HepG2 (cell line): ENCODE results near the gene TANGO2. TPM values are rescaled to one million over a fixed set of nuclear protein-coding genes. Genes with fewer than 3 reads are reported as not detected.
A peak's percentile ranks its signal among the peaks of the same experiment; 100 is the strongest.

Experiments used
- CBX2 ChIP-seq, 2 experiments: fragments of 200-600 bp in 1 of 2; sonication (generic); formaldehyde crosslinking in 1 of 2; IDR thresholded peaks; 2 replicates each; pipeline versions ENCODE4 v1.7.0 to v1.8.1; 2018 to 2022; ENCODE audit warnings: low read depth in 2 of 2, low read length in 1 of 2, mild to moderate bottlenecking in 1 of 2, missing genetic modification reagents in 1 of 2
- KDM6A ChIP-seq: IDR thresholded peaks from 2 replicates; pipeline ENCODE4 v1.6.1; 2016; ENCODE audit warnings: low read depth
- NR1H2 ChIP-seq: sonication (generic); formaldehyde crosslinking; IDR thresholded peaks from 2 replicates; pipeline ENCODE4 v1.8.1; 2022; ENCODE audit warnings: low read depth, missing genetic modification reagents, borderline replicate concordance
- RBFOX2 ChIP-seq: fragments of 200-400 bp; formaldehyde crosslinking; IDR thresholded peaks from 2 replicates; pipeline ENCODE4 v1.6.1; 2017; ENCODE audit warnings: low read depth, mild to moderate bottlenecking, low read length
- SOX5 ChIP-seq: IDR thresholded peaks from 2 replicates; pipeline ENCODE4 v1.6.1; 2016; ENCODE audit warnings: borderline replicate concordance
- SPEN ChIP-seq: sonication (generic); formaldehyde crosslinking; IDR thresholded peaks from 2 replicates; pipeline ENCODE4 v1.5.1; 2020; ENCODE audit warnings: low read depth, mild to moderate bottlenecking, missing genetic modification reagents
- TFDP1 ChIP-seq: IDR thresholded peaks from 2 replicates; pipeline ENCODE4 v1.6.1; 2016; ENCODE audit warnings: missing compliant biosample characterization, missing genetic modification reagents, borderline replicate concordance
- THAP9 ChIP-seq: sonication (generic); formaldehyde crosslinking; IDR thresholded peaks from 2 replicates; pipeline ENCODE4; 2020; ENCODE audit warnings: missing genetic modification reagents, mild to moderate bottlenecking, borderline replicate concordance
- ZFP41 ChIP-seq: sonication (generic); formaldehyde crosslinking; IDR thresholded peaks from 2 replicates; pipeline ENCODE4 v1.4.0; 2020; ENCODE audit warnings: mild to moderate bottlenecking, missing genetic modification reagents, borderline replicate concordance
- ZFP91 ChIP-seq: sonication (generic); formaldehyde crosslinking; IDR thresholded peaks from 2 replicates; pipeline ENCODE4 v1.9.0; 2022; ENCODE audit warnings: missing genetic modification reagents, mild to moderate bottlenecking, borderline replicate concordance
- ZNF326 ChIP-seq: sonication (generic); formaldehyde crosslinking; IDR thresholded peaks from 2 replicates; pipeline ENCODE4 v1.4.0; 2020; ENCODE audit warnings: missing genetic modification reagents, borderline replicate concordance
- ZNF570 ChIP-seq: sonication (generic); formaldehyde crosslinking; IDR thresholded peaks from 2 replicates; pipeline ENCODE4 v1.4.0; 2020; ENCODE audit warnings: mild to moderate bottlenecking, missing genetic modification reagents, borderline replicate concordance
- ZNF724P ChIP-seq: sonication (generic); formaldehyde crosslinking; IDR thresholded peaks from 2 replicates; pipeline ENCODE4 v1.8.0; 2022; ENCODE audit warnings: missing genetic modification reagents, borderline replicate concordance
- polyA plus RNA-seq, 8 experiments: library from polyadenylated mRNA; depleted of rRNA in 3 of 8; stranded (reverse) in 7 of 8; unstranded in 1 of 8; fragments of >200 nt; fragmentation: Illumina TruSeq in 4 of 8; extraction: Trizol in 4 of 8; gene quantifications; 2 replicates each; pipeline versions ENCODE4 v1.2.1 to v1.2.3, GENCODE V29; 2011 to 2016; ENCODE audit warnings: low read depth in 4 of 8, missing spikeins in 1 of 8, mixed read lengths in 1 of 8; ENCODE audit not compliant: insufficient read depth in 1 of 8
- total RNA-seq, 5 experiments: library from RNA; depleted of rRNA; stranded (reverse); fragments of >200 nt; fragmentation: Illumina TruSeq; extraction: Trizol; gene quantifications; 2 replicates each; pipeline ENCODE4 v1.2.3, GENCODE V29; 2016; ENCODE audit warnings: low read depth in 1 of 5
- TF ChIP-seq, protein P1 (sequence below): sonication (generic); formaldehyde crosslinking; IDR thresholded peaks from 2 replicates; pipeline ENCODE4 v1.5.1; 2020; ENCODE audit warnings: mild to moderate bottlenecking, missing genetic modification reagents, moderate library complexity

The TANGO2 gene
- total and polyA plus RNA-seq, 2 of the 13 experiments (the other 11 are each of a cell fraction or from before 2014, with no cell fraction given), result 12.9 to 14.8 TPM

DNA sequence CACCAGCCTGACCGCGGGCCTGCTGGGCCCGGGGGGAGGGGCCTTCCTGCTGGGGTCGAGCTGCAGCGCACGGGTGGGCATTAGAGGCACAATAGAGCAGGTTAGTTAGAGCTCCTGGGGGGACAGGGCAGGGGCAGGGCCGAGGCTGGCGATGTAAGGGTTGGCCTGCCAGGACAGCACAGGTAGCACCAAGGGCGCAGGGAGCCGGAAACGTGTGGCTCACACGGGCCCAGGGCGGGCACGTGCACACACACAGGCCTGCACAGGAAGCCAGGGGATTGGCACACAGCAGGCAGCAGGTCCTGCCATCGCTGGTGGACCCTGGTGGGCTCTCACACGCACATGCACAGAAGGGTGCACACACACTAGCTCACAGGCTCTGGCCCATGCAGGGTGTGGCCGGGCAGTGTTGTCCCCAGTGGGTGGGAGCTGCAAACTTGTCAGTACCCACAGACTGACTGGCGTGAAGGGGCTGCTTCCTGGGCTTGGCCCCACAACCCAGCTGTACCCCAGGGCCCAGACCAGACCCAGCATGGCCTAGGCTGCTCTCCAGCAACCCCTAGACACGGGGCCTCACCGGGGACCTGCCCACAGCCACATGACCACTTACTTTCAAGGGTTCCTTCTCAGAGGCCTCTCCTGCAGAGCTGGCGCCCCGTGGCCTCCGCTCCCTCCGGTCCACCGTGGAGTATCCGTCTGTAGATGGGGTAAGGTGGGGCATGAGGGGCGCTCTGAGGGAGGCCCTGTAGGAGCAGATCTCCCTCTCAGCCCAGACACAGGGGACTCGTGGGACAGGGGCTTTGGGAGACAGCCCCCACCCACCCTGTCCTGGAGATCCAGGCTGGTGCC lies 49.4 kb upstream of the TANGO2 start (continued):
- TF ChIP-seq TFDP1 (CRISPR knock-in tag), result peak; percentile 7; the same call in 1 of the 2 replicates
- TF ChIP-seq ZNF724P (CRISPR knock-in tag), result peak; percentile 41; the same call in 1 of the 2 replicates
- peak; percentile 19; the same call in 1 of the 2 replicates for TF ChIP-seq NR1H2
- peak; percentile 78 for TF ChIP-seq RBFOX2
- TF ChIP-seq THAP9 (CRISPR knock-in tag), result peak; percentile 42
- no peak for TF ChIP-seq ZNF570 (CRISPR knock-in tag)
- TF ChIP-seq, protein P1, sequence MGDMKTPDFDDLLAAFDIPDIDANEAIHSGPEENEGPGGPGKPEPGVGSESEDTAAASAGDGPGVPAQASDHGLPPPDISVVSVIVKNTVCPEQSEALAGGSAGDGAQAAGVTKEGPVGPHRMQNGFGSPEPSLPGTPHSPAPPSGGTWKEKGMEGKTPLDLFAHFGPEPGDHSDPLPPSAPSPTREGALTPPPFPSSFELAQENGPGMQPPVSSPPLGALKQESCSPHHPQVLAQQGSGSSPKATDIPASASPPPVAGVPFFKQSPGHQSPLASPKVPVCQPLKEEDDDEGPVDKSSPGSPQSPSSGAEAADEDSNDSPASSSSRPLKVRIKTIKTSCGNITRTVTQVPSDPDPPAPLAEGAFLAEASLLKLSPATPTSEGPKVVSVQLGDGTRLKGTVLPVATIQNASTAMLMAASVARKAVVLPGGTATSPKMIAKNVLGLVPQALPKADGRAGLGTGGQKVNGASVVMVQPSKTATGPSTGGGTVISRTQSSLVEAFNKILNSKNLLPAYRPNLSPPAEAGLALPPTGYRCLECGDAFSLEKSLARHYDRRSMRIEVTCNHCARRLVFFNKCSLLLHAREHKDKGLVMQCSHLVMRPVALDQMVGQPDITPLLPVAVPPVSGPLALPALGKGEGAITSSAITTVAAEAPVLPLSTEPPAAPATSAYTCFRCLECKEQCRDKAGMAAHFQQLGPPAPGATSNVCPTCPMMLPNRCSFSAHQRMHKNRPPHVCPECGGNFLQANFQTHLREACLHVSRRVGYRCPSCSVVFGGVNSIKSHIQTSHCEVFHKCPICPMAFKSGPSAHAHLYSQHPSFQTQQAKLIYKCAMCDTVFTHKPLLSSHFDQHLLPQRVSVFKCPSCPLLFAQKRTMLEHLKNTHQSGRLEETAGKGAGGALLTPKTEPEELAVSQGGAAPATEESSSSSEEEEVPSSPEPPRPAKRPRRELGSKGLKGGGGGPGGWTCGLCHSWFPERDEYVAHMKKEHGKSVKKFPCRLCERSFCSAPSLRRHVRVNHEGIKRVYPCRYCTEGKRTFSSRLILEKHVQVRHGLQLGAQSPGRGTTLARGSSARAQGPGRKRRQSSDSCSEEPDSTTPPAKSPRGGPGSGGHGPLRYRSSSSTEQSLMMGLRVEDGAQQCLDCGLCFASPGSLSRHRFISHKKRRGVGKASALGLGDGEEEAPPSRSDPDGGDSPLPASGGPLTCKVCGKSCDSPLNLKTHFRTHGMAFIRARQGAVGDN, result peak; percentile 97
- TF ChIP-seq CBX2 (IDR thresholded peaks at IDR 0.05; ENCODE audit: low read depth, low read length), result no peak
- peak; percentile 43; the same call in 1 of the 2 replicates for TF ChIP-seq CBX2 (CRISPR knock-in tag; IDR thresholded peaks at IDR 0.05; ENCODE audit: low read depth)
- peak; percentile 13; the same call in 1 of the 2 replicates for TF ChIP-seq SPEN (CRISPR knock-in tag)
- TF ChIP-seq ZFP41 (CRISPR knock-in tag), result 0 out of 2 replicates have a peak, but pooled peaks have one; percentile 26
- peak; percentile 9; the same call in 1 of the 2 replicates for TF ChIP-seq ZFP91 (CRISPR knock-in tag)
- 0 out of 2 replicates have a peak, but pooled peaks have one; percentile 2 for TF ChIP-seq SOX5 (CRISPR knock-in tag)
- no peak for TF ChIP-seq KDM6A
- peak; percentile 55; the same call in 1 of the 2 replicates for TF ChIP-seq ZNF326 (CRISPR knock-in tag)
